ENCODE results near the gene ACTMAP.

ACTMAP gene

GRCh38 chr19:40781140-40781539 lies 30.9 kb upstream of the ACTMAP start (continued):
- TF ChIP-seq KLF7 (tag by site-specific recombination; IDR thresholded peaks at IDR 0.05; ENCODE audit: borderline replicate concordance) (peak; percentile 57; the same call in 1 of the 2 replicates), ZSCAN16 (tag by site-specific recombination; IDR thresholded peaks at IDR 0.05) (no peak), ZNF510 (tag by site-specific recombination; IDR thresholded peaks at IDR 0.05; ENCODE audit: insufficient replicate concordance) (no peak), ZNF623 (tag by site-specific recombination; IDR thresholded peaks at IDR 0.05) (peak; percentile 73), ZNF266 (tag by site-specific recombination; IDR thresholded peaks at IDR 0.05; ENCODE audit: low read depth) (peak; percentile 67), HOXC10 (CRISPR knock-in tag; IDR thresholded peaks at IDR 0.05) (no peak), GFI1B (tag by site-specific recombination; IDR thresholded peaks at IDR 0.05) (peak; percentile 57), ZNF664 (tag by site-specific recombination; IDR thresholded peaks at IDR 0.05) (peak; percentile 71), GLI2 (tag by site-specific recombination; IDR thresholded peaks at IDR 0.05; ENCODE audit: borderline replicate concordance, low read depth) (no peak; the same call in 1 of the 2 replicates), ZNF362 (tag by site-specific recombination; IDR thresholded peaks at IDR 0.05) (peak; percentile 76; the same call in 1 of the 2 replicates), ZNF580 (tag by site-specific recombination; IDR thresholded peaks at IDR 0.05) (peak; percentile 37; the same call in 1 of the 2 replicates), ZBTB8A (tag by site-specific recombination; IDR thresholded peaks at IDR 0.05) (peak; percentile 64), ZBTB21 (tag by site-specific recombination; IDR thresholded peaks at IDR 0.05) (peak; percentile 70), ZNF433 (tag by site-specific recombination; IDR thresholded peaks at IDR 0.05; ENCODE audit: low read depth) (peak; percentile 70; the same call in 1 of the 2 replicates)

GRCh38 chr19:40780582-40780981 lies 30.3 kb upstream of the ACTMAP start:
- ChIA-PET CTCF (no interaction called here), POLR2A (interaction anchor here (0.6 kb wide), 2 partner anchors 8 to 67 kb away, joined by 6 to 9 read pairs; no protein-coding TSS in a partner anchor)
- H3K36me3 ChIP-seq (ENCODE audit: control insufficient read depth in 2 of 2, insufficient read depth in 1 of 2, low read length in 2 of 2), result peaks cover 0 to 12% of the 10 kb centered on the region in 2 experiments; a peak in 1 of 3 replicates
- H3K4me3 ChIP-seq (ENCODE audit: low read depth, low read length), result no peak overlapping the region
- peaks cover 13% of the 10 kb centered on the region for H3K4me1 ChIP-seq (ENCODE audit: control insufficient read depth, insufficient read depth, low read length)
- TF ChIP-seq ZNF366 (tag by site-specific recombination; conservative IDR thresholded peaks at IDR 0.05) (peak; percentile 47; the same call in 1 of the 2 replicates), ZNF324 (tag by site-specific recombination; IDR thresholded peaks at IDR 0.05) (no peak), ZNF394 (tag by site-specific recombination; IDR thresholded peaks at IDR 0.05; ENCODE audit: borderline replicate concordance) (no peak), ZNF121 (tag by site-specific recombination; IDR thresholded peaks at IDR 0.05) (peak; percentile 90), ZNF16 (tag by site-specific recombination; IDR thresholded peaks at IDR 0.05; ENCODE audit: low read depth) (no peak), ZNF660 (tag by site-specific recombination; IDR thresholded peaks at IDR 0.05) (no peak), PRDM1 (tag by site-specific recombination; IDR thresholded peaks at IDR 0.05) (peak; percentile 80), ZNF626 (tag by site-specific recombination; IDR thresholded peaks at IDR 0.05) (no peak), ZNF76 (tag by site-specific recombination; IDR thresholded peaks at IDR 0.05; ENCODE audit: borderline replicate concordance, low read depth) (no peak), ZBTB6 (tag by site-specific recombination; IDR thresholded peaks at IDR 0.05) (no peak), ZBTB17 (tag by site-specific recombination; IDR thresholded peaks at IDR 0.05) (no peak), INSM2 (tag by site-specific recombination; IDR thresholded peaks at IDR 0.05) (no peak), MZF1 (tag by site-specific recombination; IDR thresholded peaks at IDR 0.05; ENCODE audit: borderline replicate concordance) (no peak), ZNF629 (tag by site-specific recombination; IDR thresholded peaks at IDR 0.05) (no peak), ZBTB10 (tag by site-specific recombination; IDR thresholded peaks at IDR 0.05) (no peak), ZNF791 (tag by site-specific recombination; IDR thresholded peaks at IDR 0.05) (no peak), YY2 (tag by site-specific recombination; IDR thresholded peaks at IDR 0.05) (no peak)
- no peak overlapping the region for H3K27ac ChIP-seq (ENCODE audit: extremely low read depth, low read depth, low read length)
- no peaks in the 10 kb centered on the region for H3K9me3 ChIP-seq (ENCODE audit: control insufficient read depth, insufficient read depth, low read depth, low read length)
